Measurements from ENCODE around the gene KRTAP2-2. TPM values are rescaled to one million over a fixed set of nuclear protein-coding genes. Genes with fewer than 3 reads are reported as not detected.

KRTAP2-2 gene
- total and polyA plus RNA-seq, 9 donors: not detected

GRCh38 chr17:41009301-41009760 is 45.7 kb downstream of the KRTAP2-2 start:
- H3K4me1 ChIP-seq (ENCODE audit: insufficient read depth): no peaks in the 10 kb centered on the region
- H3K4me3 ChIP-seq: no peak overlapping the region
- no peaks in the 10 kb centered on the region for H3K9me3 ChIP-seq
- DNase-seq: no peak
- intact Hi-C loops (cut with DNase I): loop anchor here in 1 of 4 donors (10.0 kb wide), 1 partner anchor 1975 kb away; no protein-coding TSS in a partner anchor
- WGBS, 3 donors: 56 to 64% (median 61%) methylated on average over 4 of the region's 4 CpGs
- no peaks in the 10 kb centered on the region for H3K36me3 ChIP-seq
- no peak overlapping the region for H3K27ac ChIP-seq
- no peaks in the 10 kb centered on the region for H3K27me3 ChIP-seq
- TF ChIP-seq POLR2A (IDR thresholded peaks at IDR 0.05) (no peak), CTCF (IDR thresholded peaks at IDR 0.05) (no peak), EP300 (IDR thresholded peaks at IDR 0.05) (no peak)

GRCh38 chr17:41008811-41009210 is 46.2 kb downstream of the KRTAP2-2 start, which contains the start of gene KRTAP3-1:
Gene KRTAP3-1, minus strand, starts transcription at chr17:41009128. Its CDS starts 54 bp downstream, at chr17:41009074.
- Histone ChIP-seq H3K9me3 (no peaks in the 10 kb centered on the region), H3K4me1 (ENCODE audit: insufficient read depth) (no peaks in the 10 kb centered on the region), H3K4me3 (no peak within 1 kb of the TSS), H3K27me3 (no peaks in the 10 kb centered on the region), H3K27ac (no peak within 1 kb of the TSS), H3K36me3 (no peaks in the 10 kb centered on the region)
- WGBS, 3 donors: 84 to 89% (median 86%) methylated on average over 8 of the region's 8 CpGs
- intact Hi-C loops (cut with DNase I): loop anchor here in 1 of 4 donors (10.0 kb wide), 1 partner anchor 1974 kb away; no protein-coding TSS in a partner anchor
- DNase-seq: no peak
- TF ChIP-seq EP300 (IDR thresholded peaks at IDR 0.05) (no peak), CTCF (IDR thresholded peaks at IDR 0.05) (no peak), POLR2A (IDR thresholded peaks at IDR 0.05) (no peak)

Small RNA genes lying within 50 kb of the gene (small RNA-seq; reads per million reads assigned to genes)
- gene KRTAP3-4P: not detected

Other genes starting within 250 kb of the KRTAP2-2 start
Only the 30 nearest of the 37 such genes appear.
- gene KRT20, start 170.0 kb downstream of the KRTAP2-2 start, total RNA-seq: 1 to 10 TPM in 1 of 7 donors, under 1 TPM in 2, not detected in 4; 0.27 to 4.2 (median 0.77) TPM
- gene KRT20, start 170.0 kb downstream of the KRTAP2-2 start, polyA plus RNA-seq: under 1 TPM in 1 of 2 donors, not detected in 1; 0.05 TPM
- 1 to 10 TPM in 3 of 7 donors, under 1 TPM in 2, not detected in 2; 0.22 to 5.0 (median 1.3) TPM for gene KRT23, start 117.6 kb downstream of the KRTAP2-2 start, total RNA-seq
- gene KRT23, start 117.6 kb downstream of the KRTAP2-2 start, polyA plus RNA-seq: under 1 TPM; 0.05 to 0.53 TPM
- under 1 TPM in 1 of 7 donors, not detected in 6; 0.69 TPM for gene KRT39, start 88.3 kb downstream of the KRTAP2-2 start, total RNA-seq
- gene KRT39, start 88.3 kb downstream of the KRTAP2-2 start, polyA plus RNA-seq: not detected
- gene KRT40, start 70.9 kb downstream of the KRTAP2-2 start, total RNA-seq: not detected
- not detected for gene KRT40, start 70.9 kb downstream of the KRTAP2-2 start, polyA plus RNA-seq
- not detected for gene KRTAP3-3, start 61.1 kb downstream of the KRTAP2-2 start, total RNA-seq
- gene KRTAP3-3, start 61.1 kb downstream of the KRTAP2-2 start, polyA plus RNA-seq: not detected
- gene KRTAP3-2, start 55.3 kb downstream of the KRTAP2-2 start, total RNA-seq: not detected
- gene KRTAP3-2, start 55.3 kb downstream of the KRTAP2-2 start, polyA plus RNA-seq: not detected
- gene KRTAP3-1, start 46.1 kb downstream of the KRTAP2-2 start, total RNA-seq: not detected
- gene KRTAP3-1, start 46.1 kb downstream of the KRTAP2-2 start, polyA plus RNA-seq: not detected
- not detected for gene KRTAP1-5, start 28.0 kb downstream of the KRTAP2-2 start, total RNA-seq
- under 1 TPM in 1 of 2 donors, not detected in 1; 0.06 TPM for gene KRTAP1-5, start 28.0 kb downstream of the KRTAP2-2 start, polyA plus RNA-seq
- gene KRTAP1-4, start 25.0 kb downstream of the KRTAP2-2 start, total RNA-seq: not detected
- not detected for gene KRTAP1-4, start 25.0 kb downstream of the KRTAP2-2 start, polyA plus RNA-seq
- not detected for gene KRTAP1-3, start 20.4 kb downstream of the KRTAP2-2 start, total RNA-seq
- not detected for gene KRTAP1-3, start 20.4 kb downstream of the KRTAP2-2 start, polyA plus RNA-seq
- gene KRTAP1-1, start 13.8 kb downstream of the KRTAP2-2 start, total RNA-seq: not detected
- gene KRTAP1-1, start 13.8 kb downstream of the KRTAP2-2 start, polyA plus RNA-seq: not detected
- gene KRTAP2-1, start 7.9 kb downstream of the KRTAP2-2 start, total RNA-seq: not detected
- not detected for gene KRTAP2-1, start 7.9 kb downstream of the KRTAP2-2 start, polyA plus RNA-seq
- not detected for gene KRTAP2-3, start 4.9 kb upstream of the KRTAP2-2 start, total RNA-seq
- gene KRTAP2-3, start 4.9 kb upstream of the KRTAP2-2 start, polyA plus RNA-seq: not detected
- gene KRTAP2-4, start 10.6 kb upstream of the KRTAP2-2 start, total RNA-seq: not detected
- not detected for gene KRTAP2-4, start 10.6 kb upstream of the KRTAP2-2 start, polyA plus RNA-seq
- gene KRTAP4-7, start 28.9 kb upstream of the KRTAP2-2 start, total RNA-seq: not detected
- gene KRTAP4-7, start 28.9 kb upstream of the KRTAP2-2 start, polyA plus RNA-seq: not detected
- not detected for gene KRTAP4-8, start 42.9 kb upstream of the KRTAP2-2 start, total RNA-seq
- not detected for gene KRTAP4-8, start 42.9 kb upstream of the KRTAP2-2 start, polyA plus RNA-seq
- not detected for gene KRTAP4-16, start 47.0 kb upstream of the KRTAP2-2 start, total RNA-seq
- gene KRTAP4-16, start 47.0 kb upstream of the KRTAP2-2 start, polyA plus RNA-seq: not detected
- gene KRTAP4-9, start 50.2 kb upstream of the KRTAP2-2 start, total RNA-seq: not detected
- not detected for gene KRTAP4-9, start 50.2 kb upstream of the KRTAP2-2 start, polyA plus RNA-seq
- not detected for gene KRTAP4-11, start 63.1 kb upstream of the KRTAP2-2 start, total RNA-seq
- gene KRTAP4-11, start 63.1 kb upstream of the KRTAP2-2 start, polyA plus RNA-seq: not detected
- gene KRTAP4-12, start 69.0 kb upstream of the KRTAP2-2 start, total RNA-seq: not detected
- not detected for gene KRTAP4-12, start 69.0 kb upstream of the KRTAP2-2 start, polyA plus RNA-seq
- not detected for gene KRTAP4-6, start 85.3 kb upstream of the KRTAP2-2 start, total RNA-seq
- not detected for gene KRTAP4-6, start 85.3 kb upstream of the KRTAP2-2 start, polyA plus RNA-seq
- not detected for gene KRTAP4-5, start 94.6 kb upstream of the KRTAP2-2 start, total RNA-seq
- not detected for gene KRTAP4-5, start 94.6 kb upstream of the KRTAP2-2 start, polyA plus RNA-seq
- gene KRTAP4-4, start 105.5 kb upstream of the KRTAP2-2 start, total RNA-seq: not detected
- gene KRTAP4-4, start 105.5 kb upstream of the KRTAP2-2 start, polyA plus RNA-seq: not detected
- not detected for gene KRTAP4-3, start 113.0 kb upstream of the KRTAP2-2 start, total RNA-seq
- not detected for gene KRTAP4-3, start 113.0 kb upstream of the KRTAP2-2 start, polyA plus RNA-seq
- not detected for gene KRTAP4-2, start 123.0 kb upstream of the KRTAP2-2 start, total RNA-seq
- not detected for gene KRTAP4-2, start 123.0 kb upstream of the KRTAP2-2 start, polyA plus RNA-seq
- gene KRTAP4-1, start 129.7 kb upstream of the KRTAP2-2 start, total RNA-seq: not detected
- gene KRTAP4-1, start 129.7 kb upstream of the KRTAP2-2 start, polyA plus RNA-seq: not detected
- not detected for gene KRTAP9-1, start 134.7 kb upstream of the KRTAP2-2 start, total RNA-seq
- gene KRTAP9-1, start 134.7 kb upstream of the KRTAP2-2 start, polyA plus RNA-seq: not detected
- not detected for gene KRTAP9-2, start 171.4 kb upstream of the KRTAP2-2 start, total RNA-seq
- gene KRTAP9-2, start 171.4 kb upstream of the KRTAP2-2 start, polyA plus RNA-seq: not detected
- gene KRTAP9-3, start 177.2 kb upstream of the KRTAP2-2 start, total RNA-seq: not detected
- gene KRTAP9-3, start 177.2 kb upstream of the KRTAP2-2 start, polyA plus RNA-seq: not detected
- not detected for gene KRTAP9-8, start 182.8 kb upstream of the KRTAP2-2 start, total RNA-seq
- not detected for gene KRTAP9-8, start 182.8 kb upstream of the KRTAP2-2 start, polyA plus RNA-seq